GM19397 (cell line): ENCODE results near the gene SPIN2A.
"Not testable (repeated sequence)": the region's sequence is repeated elsewhere in the genome, so short reads cannot be mapped to it uniquely, and the experiment has no call there.

Source experiments
- ATAC-seq: cut with Tn5 transposase; IDR thresholded peaks from one replicate; pipeline ENCODE4 v1.9.1; 2021; ENCODE audit warnings: mild to moderate bottlenecking, moderate library complexity; ENCODE audit not compliant: unreplicated experiment

The SPIN2A gene

DNA sequence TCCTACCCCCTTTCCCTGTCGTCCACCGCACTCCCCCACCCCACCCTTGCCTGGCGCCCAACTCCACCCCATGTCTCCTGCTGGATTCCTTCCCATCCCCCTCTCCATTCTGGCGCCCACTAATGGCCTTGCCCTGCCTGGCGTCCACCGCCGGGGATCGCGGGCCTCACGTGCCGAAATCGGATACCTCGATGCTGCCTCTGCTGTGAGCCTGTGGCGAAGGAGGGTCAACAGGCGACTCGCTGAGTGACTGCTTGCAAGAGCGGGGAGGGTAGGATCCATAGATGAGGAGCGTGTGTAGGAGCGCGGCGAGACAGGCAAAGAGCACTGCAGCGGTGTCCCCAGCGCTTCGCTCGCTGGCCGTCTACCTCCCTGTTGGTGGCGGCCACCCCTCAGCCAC, at the start of gene SPIN2A:
TSS of gene SPIN2A (minus strand) at position 325 of the 400 bp plus-strand sequence. CDS start 800 bp downstream, outside the sequence.
- not testable (repeated sequence) for ATAC-seq

DNA sequence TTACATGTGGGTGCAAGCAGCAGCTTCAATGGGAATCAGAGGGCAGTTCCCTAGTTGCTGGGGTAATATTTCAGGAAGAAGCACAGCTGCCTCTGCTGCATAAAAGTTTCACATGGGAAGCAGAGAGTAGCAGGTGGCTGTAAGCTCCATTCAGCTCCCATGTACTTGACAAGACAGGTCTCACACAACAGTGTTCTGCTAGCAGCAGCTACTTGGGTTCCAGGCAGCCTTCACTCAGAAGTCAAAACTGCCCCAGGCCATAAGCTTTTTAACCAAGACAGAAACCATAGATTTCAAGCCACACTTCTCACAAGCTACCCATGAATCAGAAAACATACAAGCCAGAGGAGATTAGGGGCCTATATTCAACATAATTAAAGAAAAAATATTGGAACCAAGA, 41.4 kb upstream of the SPIN2A start:
- ATAC-seq, result no peak

DNA sequence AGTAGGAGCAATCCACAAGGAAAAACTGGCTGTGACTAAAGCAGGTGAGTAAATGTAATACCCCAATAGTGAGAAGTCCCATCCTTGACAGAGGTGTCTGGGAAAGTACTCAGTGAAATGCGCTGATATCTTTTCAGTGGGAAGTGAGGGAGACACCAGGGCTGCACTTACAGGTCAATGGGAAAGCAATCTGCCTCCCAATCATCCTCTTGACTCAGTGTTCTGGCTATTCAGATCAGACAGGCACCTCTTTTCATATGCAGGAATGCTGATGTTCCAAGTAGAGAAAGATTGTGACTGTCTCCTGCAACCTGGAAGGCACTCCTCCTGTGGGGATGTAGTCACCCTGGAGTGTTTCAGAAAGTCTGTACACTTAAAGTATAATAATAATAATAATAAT, 39.9 kb upstream of the SPIN2A start:
- ATAC-seq, result no peak

DNA sequence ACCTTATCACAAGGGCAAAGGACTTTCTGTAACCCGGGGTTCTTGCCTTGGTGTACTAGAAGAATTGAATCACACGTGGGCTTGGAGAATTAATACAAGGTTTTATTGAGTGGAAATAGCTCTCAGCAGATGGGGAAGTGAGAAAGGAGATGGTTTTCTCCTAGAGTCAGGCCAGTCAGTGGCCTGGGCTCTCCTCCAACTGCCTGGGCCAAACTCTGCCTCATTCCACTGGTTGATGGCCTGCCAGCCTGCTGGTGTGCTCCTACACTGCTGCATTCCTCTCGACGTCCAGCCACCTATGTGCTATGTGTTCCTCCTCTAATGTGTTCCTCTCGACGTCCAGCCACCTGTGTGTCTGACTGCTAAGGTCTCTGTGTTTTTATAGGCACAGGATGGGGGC, 35.3 kb upstream of the SPIN2A start:
- ATAC-seq, result no peak

DNA sequence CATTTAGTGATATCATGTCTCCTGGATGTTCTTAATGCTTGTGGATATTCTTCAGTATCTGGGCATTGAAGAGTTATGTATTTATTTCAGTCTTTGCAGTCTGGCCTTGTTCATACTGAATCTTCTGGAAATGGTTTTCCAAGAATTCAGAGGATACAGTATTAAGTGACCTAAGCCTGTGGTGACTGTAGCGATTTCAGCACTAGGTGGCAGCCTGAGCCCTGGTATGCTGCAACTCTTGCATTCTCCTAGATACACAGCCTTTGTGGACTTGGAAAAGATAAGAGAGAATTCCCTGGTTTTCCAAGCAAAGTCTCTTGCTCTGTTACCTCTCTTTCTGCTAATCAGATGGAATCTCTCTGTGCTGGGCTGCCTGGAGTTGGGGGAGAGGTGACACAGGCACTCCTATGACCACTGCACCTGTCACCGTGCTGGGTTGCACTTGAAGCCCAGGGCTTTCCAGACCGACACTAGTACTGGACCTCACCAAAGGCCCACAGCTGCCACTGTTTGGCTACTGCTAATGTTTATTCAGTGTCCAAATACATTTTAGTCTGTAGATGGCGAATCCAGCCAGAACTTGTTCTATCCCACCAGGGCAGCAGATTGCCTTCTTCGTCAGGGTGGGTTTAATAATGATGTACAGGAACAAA, 19.3 kb upstream of the SPIN2A start:
- ATAC-seq, result no peak

DNA sequence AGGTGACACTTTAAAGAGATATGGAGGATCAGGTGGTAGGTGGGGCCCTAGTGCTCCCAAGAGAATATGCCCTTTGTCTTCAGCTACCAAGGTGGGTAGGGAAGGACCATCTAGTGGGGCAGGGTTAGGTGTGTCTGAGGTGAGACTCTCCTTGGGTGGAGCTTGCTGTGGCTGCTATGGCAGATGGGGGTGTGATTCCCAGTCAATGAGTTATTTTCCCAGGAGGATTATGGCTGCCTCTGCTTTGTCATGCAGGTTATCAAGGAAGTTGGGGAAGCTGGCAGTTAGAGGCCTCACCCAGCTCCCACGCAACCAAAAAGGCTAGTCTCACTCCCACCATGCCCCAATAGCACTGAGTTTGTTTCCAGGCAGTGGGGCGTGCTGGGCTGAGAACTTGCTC, 18.0 kb upstream of the SPIN2A start:
- ATAC-seq, result no peak

DNA sequence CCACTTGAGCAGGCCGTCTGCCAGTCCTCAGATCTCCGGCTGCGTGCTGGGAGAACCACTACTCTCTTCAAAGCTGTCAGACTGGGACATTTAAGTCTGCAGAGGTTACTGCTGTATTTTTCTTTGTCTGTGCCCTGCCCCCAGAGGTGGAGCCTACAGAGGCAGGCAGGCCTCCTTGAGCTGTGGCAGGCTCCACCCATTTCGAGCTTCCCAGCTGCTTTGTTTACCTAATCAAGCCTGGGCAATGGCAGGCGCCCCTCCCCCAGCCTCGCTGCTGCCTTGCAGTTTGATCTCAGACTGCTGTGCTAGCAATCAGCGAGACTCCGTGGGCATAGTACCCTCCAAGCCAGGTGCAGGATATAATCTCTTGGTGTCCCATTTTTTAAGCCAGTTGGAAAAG, 15.0 kb upstream of the SPIN2A start:
- ATAC-seq, result not testable (repeated sequence)

DNA sequence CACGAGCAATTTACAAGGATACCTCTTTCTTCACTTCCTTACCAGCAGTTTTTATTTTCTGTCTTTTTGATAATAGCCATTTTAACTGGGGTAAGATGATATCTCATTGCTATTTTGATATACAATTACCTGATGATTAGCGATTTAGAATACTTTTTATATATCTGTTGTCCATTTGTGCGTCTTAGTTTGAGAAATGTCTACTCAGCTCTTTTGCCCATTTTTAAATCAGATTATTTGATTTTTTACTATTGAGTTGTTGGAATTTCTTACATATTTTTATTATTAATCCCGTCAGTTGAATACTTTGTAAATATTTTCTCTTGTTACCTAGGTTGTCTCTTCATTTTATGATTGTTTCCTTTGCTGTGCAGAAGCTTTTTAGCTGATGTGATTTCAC, 1.5 kb upstream of the SPIN2A start:
- ATAC-seq, result no peak

DNA sequence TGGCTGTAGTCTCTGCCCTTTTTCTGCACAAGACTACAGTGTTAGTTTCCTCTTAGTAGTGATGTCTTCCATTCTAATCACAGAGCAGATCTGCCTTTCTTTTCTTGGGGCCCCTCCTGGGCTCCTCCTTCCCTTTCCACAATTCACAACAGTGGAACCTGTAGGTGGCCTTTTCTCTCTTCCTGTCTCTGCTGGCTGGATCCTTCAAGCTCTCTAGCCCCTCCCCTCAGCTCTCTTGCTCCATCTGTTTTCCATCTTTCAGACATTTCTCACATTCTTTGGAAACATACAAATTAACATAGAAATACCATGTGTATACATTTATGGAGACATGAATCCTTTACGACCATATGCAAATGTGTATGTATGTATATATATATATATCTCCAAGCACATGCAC, 304 bp upstream of the SPIN2A start:
- ATAC-seq, result no peak

DNA sequence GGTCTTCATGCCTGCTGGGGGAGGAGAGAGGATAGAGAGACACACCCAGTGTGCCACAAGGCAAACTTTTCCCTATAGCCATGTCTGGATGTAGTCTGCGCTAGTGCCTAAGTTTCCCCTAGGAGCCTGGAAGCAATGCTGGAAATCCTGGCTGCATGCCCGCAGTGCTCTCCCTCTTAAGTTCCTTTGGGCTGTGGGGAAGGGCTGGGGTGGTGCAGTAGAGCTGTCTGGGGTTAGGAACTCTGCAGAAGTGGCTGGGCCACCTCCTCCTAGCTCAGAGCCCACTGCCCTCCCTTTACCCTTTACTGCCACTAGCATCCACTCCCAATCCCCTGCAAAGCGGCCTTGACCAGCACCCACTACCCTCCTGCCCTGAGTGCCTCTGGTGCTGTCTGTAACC, 608 bp downstream of the SPIN2A start:
- ATAC-seq, result not testable (repeated sequence)

DNA sequence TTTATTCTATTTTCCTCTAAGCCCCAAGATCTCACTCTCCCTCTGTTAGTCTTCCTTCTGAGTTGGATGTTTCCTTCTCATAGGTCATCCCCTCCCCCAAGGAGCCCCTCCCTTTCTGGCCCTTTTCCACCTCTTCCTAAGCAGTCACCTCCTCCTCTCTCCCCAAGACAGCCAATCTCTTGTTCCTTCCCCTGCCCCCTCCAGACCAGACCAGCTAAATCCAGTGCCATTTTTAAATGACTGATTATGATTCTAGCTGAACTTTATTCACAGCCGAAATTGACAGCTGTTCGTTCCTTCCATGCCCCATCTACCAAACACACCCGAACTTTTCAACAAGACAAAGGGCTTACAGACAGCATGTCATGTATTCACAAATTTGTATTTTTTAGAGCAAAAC, 1.9 kb downstream of the SPIN2A start:
- ATAC-seq, result no peak

DNA sequence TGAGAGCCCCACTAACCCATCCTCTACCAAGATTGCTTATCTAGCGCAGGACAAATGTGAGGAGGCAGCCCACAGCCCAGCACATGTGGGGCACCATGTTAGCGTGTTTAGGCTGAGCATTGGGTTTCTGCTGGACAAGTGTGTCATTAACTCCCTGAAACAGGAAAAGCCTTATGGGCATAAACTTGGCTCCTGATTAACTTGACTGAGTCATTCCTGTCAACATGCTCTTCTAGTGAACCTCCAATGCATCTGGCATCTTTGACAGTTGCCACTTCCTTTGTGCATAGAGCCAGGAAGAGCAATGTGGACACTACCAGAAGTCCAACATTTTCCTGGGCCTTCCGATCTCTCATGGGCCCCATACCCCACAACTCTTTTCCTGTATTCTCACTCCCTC, 2.5 kb downstream of the SPIN2A start:
- no peak for ATAC-seq

DNA sequence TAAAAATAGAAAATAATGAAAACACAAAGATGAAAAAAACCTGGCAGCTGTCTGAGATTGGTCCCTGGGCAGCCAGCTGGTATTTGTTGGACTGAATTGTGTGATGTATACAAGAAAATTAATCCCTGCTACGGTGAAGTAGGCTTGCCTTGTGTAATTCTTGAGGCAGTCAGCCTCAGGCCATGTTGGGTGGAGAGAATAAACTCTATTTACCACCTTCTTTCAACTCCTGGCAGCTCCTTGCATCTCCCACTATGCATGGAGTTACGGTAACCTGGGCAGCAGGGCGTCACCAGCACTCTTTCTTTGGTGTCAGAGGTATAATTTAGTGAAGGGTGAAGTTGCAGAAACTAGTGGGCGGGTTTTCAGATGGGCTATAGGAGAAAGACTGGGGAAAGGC, 3.5 kb downstream of the SPIN2A start:
- no peak for ATAC-seq

DNA sequence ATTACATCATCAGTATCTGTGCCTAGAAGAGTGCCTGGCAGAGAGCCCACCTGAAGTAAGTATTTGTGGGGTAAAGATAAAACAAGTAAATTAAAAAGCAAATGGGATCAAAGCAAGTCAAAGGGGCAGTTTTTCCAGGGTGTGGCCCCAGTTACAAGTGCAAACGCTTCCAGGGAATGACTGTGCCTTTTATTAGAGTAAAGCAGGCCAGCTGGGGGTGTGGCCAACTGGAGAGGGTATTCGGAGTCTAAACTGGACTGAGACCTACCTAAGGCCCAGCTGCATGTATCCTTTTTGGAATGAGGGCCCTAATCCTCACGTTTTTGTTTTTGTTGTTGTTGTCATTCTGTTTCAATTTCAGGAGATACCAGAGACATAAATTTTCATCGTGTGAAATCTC, 3.9 kb downstream of the SPIN2A start:
- ATAC-seq, result not testable (repeated sequence)

DNA sequence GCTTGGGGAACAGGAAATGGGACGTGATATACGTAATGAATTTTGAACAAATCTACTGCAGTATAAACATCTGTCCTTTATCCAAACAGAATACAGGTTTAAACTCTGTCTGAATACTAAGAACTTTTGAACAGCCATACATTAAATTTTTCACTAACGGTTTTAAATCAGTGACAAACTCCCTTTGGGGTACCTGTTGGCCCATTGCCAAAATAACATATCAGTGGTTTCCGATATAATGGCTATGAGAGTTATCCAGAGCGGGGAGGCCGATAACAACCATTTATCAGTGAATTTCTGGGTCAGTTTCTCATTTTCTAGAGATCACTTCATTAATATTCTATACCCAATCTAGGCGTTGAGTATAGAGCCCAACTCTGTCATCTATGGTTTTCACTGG, 5.2 kb downstream of the SPIN2A start:
- ATAC-seq, result no peak

DNA sequence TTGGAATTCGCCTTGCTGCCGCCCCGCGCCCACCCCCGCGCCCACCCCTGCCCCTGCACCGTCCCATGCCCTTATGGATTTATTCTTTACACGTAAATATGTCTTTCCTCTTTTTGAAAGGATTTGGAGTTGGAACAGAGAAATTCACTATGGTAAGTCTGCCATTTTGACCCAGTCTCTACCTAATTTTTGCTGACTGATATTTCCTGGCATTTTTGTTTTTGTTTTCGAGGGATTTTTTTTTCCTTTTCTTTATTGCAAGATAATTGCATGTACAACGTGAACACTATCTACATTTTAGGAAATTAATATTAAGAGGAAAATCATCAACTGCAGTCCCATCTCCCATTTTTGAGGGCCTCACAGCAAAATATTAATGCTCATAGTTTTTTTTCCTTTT, 15.4 kb downstream of the SPIN2A start:
- no peak for ATAC-seq

DNA sequence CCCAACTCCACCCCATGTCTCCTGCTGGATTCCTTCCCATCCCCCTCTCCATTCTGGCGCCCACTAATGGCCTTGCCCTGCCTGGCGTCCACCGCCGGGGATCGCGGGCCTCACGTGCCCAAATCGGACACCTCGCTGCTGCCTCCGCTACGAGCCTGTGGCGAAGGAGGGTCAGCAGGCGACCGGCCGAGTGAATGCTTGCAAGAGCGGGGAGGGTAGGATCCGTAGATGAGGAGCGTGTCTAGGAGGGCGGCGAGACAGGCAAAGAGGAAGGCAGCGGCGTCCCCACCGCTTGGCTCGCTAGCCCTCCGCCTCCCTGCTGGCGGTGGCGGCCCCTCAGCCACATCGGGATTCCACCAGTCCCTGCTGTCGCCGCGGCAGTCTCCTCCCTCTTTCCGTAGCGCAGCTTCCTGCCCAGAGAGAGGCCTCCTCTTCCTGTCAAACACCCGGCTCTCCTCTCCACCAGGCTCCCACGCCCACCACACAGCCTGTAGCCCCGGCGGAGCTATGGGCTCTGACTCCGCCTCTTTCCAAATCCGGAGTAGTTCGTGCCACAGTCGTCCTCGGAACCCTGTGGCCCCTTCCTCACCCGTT, 15.9 kb downstream of the SPIN2A start, which contains the start of gene SPIN2B:
TSS of gene SPIN2B (minus strand) at position 387 of the 594 bp plus-strand sequence.
- peak; percentile 99 for ATAC-seq

DNA sequence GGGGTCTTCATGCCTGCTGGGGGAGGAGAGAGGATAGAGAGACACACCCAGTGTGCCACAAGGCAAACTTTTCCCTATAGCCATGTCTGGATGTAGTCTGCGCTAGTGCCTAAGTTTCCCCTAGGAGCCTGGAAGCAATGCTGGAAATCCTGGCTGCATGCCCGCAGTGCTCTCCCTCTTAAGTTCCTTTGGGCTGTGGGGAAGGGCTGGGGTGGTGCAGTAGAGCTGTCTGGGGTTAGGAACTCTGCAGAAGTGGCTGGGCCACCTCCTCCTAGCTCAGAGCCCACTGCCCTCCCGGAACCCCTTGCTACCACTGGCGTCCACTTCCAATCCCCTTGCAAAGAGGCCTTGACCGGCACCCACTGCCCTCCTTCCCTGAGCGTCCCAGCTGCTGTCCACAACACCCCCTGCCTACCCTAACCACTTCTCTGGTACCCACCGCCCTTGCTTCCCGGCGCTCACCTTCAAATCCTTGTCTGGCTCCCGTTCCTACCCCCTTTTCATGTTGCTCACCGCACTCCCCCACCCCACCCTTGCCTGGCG, 16.5 kb downstream of the SPIN2A start:
- ATAC-seq, result not testable (repeated sequence)

DNA sequence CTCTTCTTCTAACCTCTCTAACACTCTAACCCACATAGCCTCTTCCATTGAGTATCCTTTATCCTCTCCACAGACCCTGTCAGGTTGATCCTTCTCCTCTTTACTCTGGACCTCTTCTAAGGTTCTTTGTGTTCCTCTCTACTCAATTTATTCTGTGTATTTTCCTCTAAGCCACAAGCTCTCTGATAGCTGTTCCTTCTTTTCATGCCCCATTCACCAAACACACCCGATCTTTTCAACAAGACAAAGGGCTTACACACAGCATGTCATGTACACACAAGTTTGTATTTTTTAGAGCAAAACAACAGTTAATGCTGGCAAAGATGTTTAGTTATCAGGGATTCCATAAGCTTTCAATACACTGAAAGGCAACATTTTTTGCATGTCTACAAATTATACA, 17.8 kb downstream of the SPIN2A start:
- ATAC-seq, result no peak

DNA sequence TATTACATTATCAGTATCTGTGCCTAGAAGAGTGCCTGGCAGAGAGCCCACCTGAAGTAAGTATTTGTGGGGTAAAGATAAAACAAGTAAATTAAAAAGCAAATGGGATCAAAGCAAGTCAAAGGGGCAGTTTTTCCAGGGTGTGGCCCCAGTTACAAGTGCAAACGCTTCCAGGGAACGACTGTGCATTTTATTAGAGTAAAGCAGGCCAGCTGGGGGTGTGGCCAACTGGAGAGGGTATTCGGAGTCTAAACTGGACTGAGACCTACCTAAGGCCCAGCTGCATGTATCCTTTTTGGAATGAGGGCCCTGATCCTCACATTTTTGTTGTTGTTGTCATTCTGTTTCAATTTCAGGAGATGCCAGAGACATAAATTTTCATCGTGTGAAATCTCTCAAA, 19.6 kb downstream of the SPIN2A start:
- ATAC-seq, result not testable (repeated sequence)

DNA sequence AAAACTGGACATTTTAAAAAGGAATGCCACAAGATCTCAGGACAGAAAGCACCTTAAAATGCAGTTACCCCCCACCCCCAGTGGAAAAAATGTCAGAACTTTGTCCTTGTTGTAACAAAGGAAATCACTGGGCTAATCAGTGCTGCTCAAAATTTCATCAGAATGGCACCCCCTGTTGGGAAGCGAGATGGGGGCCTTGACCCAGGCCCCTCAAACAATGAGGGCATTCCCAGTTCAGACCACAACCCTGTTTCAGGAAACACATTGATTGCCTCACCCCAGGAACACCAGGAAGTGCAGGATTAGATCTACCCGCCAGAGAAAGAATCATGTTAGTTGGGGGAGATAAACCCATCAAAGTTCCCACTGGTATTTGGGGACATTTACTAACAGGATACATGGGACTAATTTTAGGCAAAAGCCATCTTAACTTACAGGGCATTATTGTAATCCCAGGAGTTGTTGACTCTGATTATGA, 32.2 kb downstream of the SPIN2A start:
- no peak for ATAC-seq

DNA sequence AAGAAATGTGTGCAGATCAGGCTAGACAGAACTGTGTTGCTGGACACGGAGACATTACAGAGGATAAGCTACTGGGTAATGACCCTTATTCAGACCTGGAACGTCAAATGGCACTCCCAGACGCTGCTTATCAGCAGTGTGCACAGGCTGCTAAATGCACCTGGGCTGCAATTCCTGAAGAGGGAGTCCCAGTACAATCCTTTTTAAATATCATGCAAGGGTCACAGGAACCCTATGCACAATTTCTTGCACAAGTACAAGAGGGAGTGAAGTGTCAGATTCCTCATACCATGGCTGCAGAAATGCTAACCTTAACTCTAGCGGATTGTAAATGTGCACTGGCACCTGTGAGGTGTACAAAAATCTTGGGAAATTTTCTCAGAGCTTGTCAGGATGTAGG, 32.8 kb downstream of the SPIN2A start:
- no peak for ATAC-seq
